ENCODE measurements around the gene SLC19A2. TPM values are rescaled to one million over a fixed set of nuclear protein-coding genes. Genes with fewer than 3 reads are reported as not detected.
A peak's percentile ranks its signal among the peaks of the same experiment; 100 is the strongest.

The SLC19A2 gene
- total and polyA plus RNA-seq, 2 of the 13 experiments (the other 11 are each of a cell fraction or from before 2014, with no cell fraction given) = 30.4 to 56.0 TPM

DNA sequence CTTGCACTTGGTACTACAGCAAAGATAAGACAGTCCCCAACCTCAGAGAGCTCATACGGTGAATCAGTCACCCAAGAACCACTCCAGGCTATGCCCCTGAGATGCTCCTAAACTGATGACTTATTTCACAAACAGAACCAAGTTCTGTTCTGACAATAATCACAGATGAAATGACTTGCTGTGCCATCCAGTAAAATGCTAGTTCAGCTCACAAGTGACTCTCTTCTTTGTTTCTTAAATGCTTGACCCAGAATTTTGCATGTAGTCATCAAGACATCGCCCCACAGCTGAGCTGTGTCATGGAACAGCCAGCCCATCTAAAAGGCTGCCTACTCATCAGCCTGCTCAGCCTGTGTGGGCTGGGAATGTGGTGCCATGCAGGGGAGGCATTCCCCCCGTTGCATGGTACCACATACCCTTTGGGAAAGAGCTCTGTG is 6.1 kb upstream of the SLC19A2 start:
- no peak overlapping the region for H3K9ac ChIP-seq (ENCODE audit: insufficient read depth, low read depth, low read length)
- FAIRE-seq = no peak
- peak; percentile 44 for ATAC-seq
- no peaks in the 10 kb centered on the region for H3K36me3 ChIP-seq (replicated peaks in 1 of 2; ENCODE audit: control insufficient read depth in 1 of 2, insufficient read depth in 2 of 2, low read length in 2 of 2)
- no peak overlapping the region for H2AFZ ChIP-seq (ENCODE audit: low read length)
- no peak for TF ChIP-seq ZNF10 (CRISPR knock-in tag; IDR thresholded peaks at IDR 0.05; ENCODE audit: borderline replicate concordance, low read depth)
- TF ChIP-seq ZNF563 (CRISPR knock-in tag; IDR thresholded peaks at IDR 0.05) = no peak
- no peak for TF ChIP-seq ZSCAN31 (CRISPR knock-in tag; IDR thresholded peaks at IDR 0.05; ENCODE audit: low read depth)
- TF ChIP-seq, protein P1, sequence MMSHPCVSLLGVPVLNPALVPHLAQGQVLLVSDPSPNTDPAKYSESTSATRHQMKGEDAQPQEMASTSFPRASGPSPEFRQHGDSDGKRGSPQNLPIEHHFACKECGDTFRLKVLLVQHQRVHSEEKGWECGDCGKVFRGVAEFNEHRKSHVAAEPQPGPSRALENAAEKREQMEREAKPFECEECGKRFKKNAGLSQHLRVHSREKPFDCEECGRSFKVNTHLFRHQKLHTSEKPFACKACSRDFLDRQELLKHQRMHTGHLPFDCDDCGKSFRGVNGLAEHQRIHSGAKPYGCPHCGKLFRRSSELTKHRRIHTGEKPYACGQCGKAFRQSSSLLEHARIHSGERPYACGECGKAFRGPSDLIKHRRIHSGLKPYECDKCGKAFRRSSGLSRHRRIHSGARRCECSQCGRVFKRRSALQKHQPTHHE (CRISPR knock-in tag; IDR thresholded peaks at IDR 0.05; ENCODE audit: borderline replicate concordance) = no peak
- no peak overlapping the region for H3K4me2 ChIP-seq (ENCODE audit: low read depth, low read length)
- ChIA-PET POLR2A (no interaction called here), CTCF (ENCODE audit: low intra/inter-chr PET ratio, low total read pairs) (no interaction called here)
- no TSS peak for BruUV-seq (replicated peaks)
- intact Hi-C loops (cut with micrococcal nuclease; ENCODE audit: unreplicated experiment) = no loop called here
- peaks cover 11% of the 10 kb centered on the region for H3K79me2 ChIP-seq (ENCODE audit: insufficient read depth, low read length)
- H4K20me1 ChIP-seq (ENCODE audit: insufficient read depth, low read length) = no peaks in the 10 kb centered on the region; the same call in 1 of the 2 replicates
- H3K4me3 ChIP-seq (replicated peaks in 1 of 3; ENCODE audit: insufficient read depth in 1 of 3, low read depth in 2 of 3, low read length in 3 of 3) = no peak overlapping the region
- H3K9me3 ChIP-seq (ENCODE audit: low read length) = no peaks in the 10 kb centered on the region
- no peaks in the 10 kb centered on the region for H3K27me3 ChIP-seq (ENCODE audit: control insufficient read depth in 1 of 2, insufficient read depth in 2 of 2, low read length in 2 of 2)
- in situ Hi-C loops (cut with HindIII; ENCODE audit: extremely low pct_ligation_motif_present, low pct_unique_long_range_greater_than_20kb) = no loop called here
- peaks cover 46% of the 10 kb centered on the region for H3K4me1 ChIP-seq (ENCODE audit: insufficient read depth, low read length)
- no peak for DNase-seq (ENCODE audit: low spot score)
- no peak overlapping the region for H3K27ac ChIP-seq (ENCODE audit: extremely low read length, insufficient read depth, low read length)
- WGBS (ENCODE audit: low lambda C conversion rate) = 94% methylated on average over 2 of the region's 3 CpGs

DNA sequence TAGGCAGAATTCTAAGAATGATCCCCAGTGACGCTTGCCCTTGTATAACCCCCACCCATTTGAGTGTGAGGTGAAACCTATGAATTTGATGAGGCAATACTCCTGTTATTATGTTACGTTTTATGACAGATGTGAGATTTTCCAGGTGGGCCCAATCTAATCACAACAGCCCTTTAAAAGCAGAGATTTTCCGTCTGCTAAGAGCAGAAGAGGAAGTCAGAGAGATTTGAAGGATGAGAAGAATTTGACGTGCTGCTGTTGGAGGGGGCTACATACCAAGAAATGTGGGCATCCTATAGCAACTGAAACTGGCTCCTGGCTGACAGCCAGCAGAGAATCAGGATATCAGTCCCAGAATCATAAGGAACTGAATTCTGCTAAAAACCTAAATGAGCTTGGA is 2.4 kb upstream of the SLC19A2 start:
- TF ChIP-seq ZBTB42 (CRISPR knock-in tag; IDR thresholded peaks at IDR 0.05) (no peak), BRCA1 (CRISPR knock-in tag; IDR thresholded peaks at IDR 0.05) (no peak), ZNF839 (CRISPR knock-in tag; IDR thresholded peaks at IDR 0.05; ENCODE audit: borderline replicate concordance) (no peak)
- TF ChIP-seq, protein P2, sequence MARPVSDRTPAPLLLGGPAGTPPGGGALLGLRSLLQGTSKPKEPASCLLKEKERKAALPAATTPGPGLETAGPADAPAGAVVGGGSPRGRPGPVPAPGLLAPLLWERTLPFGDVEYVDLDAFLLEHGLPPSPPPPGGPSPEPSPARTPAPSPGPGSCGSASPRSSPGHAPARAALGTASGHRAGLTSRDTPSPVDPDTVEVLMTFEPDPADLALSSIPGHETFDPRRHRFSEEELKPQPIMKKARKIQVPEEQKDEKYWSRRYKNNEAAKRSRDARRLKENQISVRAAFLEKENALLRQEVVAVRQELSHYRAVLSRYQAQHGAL (CRISPR knock-in tag; IDR thresholded peaks at IDR 0.05; ENCODE audit: not compliant biosample characterization) = no peak
- TF ChIP-seq, protein P3, sequence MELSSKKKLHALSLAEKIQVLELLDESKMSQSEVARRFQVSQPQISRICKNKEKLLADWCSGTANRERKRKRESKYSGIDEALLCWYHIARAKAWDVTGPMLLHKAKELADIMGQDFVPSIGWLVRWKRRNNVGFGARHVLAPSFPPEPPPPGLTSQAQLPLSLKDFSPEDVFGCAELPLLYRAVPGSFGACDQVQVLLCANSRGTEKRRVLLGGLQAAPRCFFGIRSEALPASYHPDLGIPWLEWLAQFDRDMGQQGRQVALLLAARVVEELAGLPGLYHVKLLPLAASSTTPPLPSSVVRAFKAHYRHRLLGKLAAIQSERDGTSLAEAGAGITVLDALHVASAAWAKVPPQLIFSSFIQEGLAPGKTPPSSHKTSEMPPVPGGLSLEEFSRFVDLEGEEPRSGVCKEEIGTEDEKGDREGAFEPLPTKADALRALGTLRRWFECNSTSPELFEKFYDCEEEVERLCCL (CRISPR knock-in tag; IDR thresholded peaks at IDR 0.05; ENCODE audit: borderline replicate concordance) = no peak
- TF ChIP-seq, protein P4, sequence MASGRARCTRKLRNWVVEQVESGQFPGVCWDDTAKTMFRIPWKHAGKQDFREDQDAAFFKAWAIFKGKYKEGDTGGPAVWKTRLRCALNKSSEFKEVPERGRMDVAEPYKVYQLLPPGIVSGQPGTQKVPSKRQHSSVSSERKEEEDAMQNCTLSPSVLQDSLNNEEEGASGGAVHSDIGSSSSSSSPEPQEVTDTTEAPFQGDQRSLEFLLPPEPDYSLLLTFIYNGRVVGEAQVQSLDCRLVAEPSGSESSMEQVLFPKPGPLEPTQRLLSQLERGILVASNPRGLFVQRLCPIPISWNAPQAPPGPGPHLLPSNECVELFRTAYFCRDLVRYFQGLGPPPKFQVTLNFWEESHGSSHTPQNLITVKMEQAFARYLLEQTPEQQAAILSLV (CRISPR knock-in tag; IDR thresholded peaks at IDR 0.05; ENCODE audit: borderline replicate concordance) = no peak
- 94% methylated on average over 4 of the region's 4 CpGs for WGBS (ENCODE audit: low lambda C conversion rate)
- H3K36me3 ChIP-seq (replicated peaks in 1 of 2; ENCODE audit: control insufficient read depth in 1 of 2, insufficient read depth in 2 of 2, low read length in 2 of 2) = no peaks in the 10 kb centered on the region
- in situ Hi-C loops (cut with HindIII; ENCODE audit: extremely low pct_ligation_motif_present, low pct_unique_long_range_greater_than_20kb) (no loop called here), intact Hi-C loops (cut with micrococcal nuclease; ENCODE audit: unreplicated experiment) (loop anchor here (5.0 to 10.0 kb wide), 2 partner anchors 34 to 383 kb away; partner anchors contain the start of gene ATP1B1)
- ChIA-PET POLR2A (no interaction called here), CTCF (ENCODE audit: low intra/inter-chr PET ratio, low total read pairs) (no interaction called here)
- BruUV-seq (replicated peaks) = no TSS peak
- ATAC-seq (no peak), DNase-seq (ENCODE audit: low spot score) (no peak), FAIRE-seq (no peak)
- no peak overlapping the region for H3K4me3 ChIP-seq (replicated peaks in 1 of 3; ENCODE audit: insufficient read depth in 1 of 3, low read depth in 2 of 3, low read length in 3 of 3)
- H3K9ac ChIP-seq (ENCODE audit: insufficient read depth, low read depth, low read length) = no peak overlapping the region
- no peak overlapping the region for H2AFZ ChIP-seq (ENCODE audit: low read length)
- no peak overlapping the region for H3K27ac ChIP-seq (ENCODE audit: extremely low read length, insufficient read depth, low read length)
- peak overlapping the region; percentile 86 for H3K4me2 ChIP-seq (ENCODE audit: low read depth, low read length)
- H3K4me1 ChIP-seq (ENCODE audit: insufficient read depth, low read length) = peaks cover 49% of the 10 kb centered on the region
- peaks cover 40% of the 10 kb centered on the region for H3K79me2 ChIP-seq (ENCODE audit: insufficient read depth, low read length)
- no peaks in the 10 kb centered on the region for H3K9me3 ChIP-seq (ENCODE audit: low read length)
- H3K27me3 ChIP-seq (ENCODE audit: control insufficient read depth in 1 of 2, insufficient read depth in 2 of 2, low read length in 2 of 2) = no peaks in the 10 kb centered on the region; a peak in 1 of 5 replicates
- H4K20me1 ChIP-seq (ENCODE audit: insufficient read depth, low read length) = peaks cover 13% of the 10 kb centered on the region

Measured in HepG2 (cell line).